Bronchial epithelial cell (primary cell): ENCODE data around the gene ADAMTS9. TPM values are rescaled to one million over a fixed set of nuclear protein-coding genes. Genes with fewer than 3 reads are reported as not detected.

Experiments used
- DNase-seq: peaks from one replicate; pipeline ENCODE4 v3.0.0-alpha.2; 2010; ENCODE audit warnings: low read depth
- FAIRE-seq: peaks from 2 replicates; lab custom pipeline; 2011; peaks lifted over from hg19 to GRCh38; lab: Jason Lieb, UNC
- H3K27me3 ChIP-seq: 2 replicates; pipeline ENCODE4 v1.5.1; 2011; ENCODE audit warnings: low read length; ENCODE audit not compliant: control insufficient read depth, insufficient read depth
- H3K36me3 ChIP-seq: 2 replicates; pipeline ENCODE4 v1.5.1; 2011; ENCODE audit warnings: low read length; ENCODE audit not compliant: control insufficient read depth, insufficient read depth
- H3K4me3 ChIP-seq: 2 replicates; pipeline ENCODE4 v1.5.1; 2011; ENCODE audit warnings: mild to moderate bottlenecking, low read depth, low read length, control low read depth
- total RNA-seq: library from RNA; depleted of rRNA; stranded (reverse); fragments of >200 nt; gene quantifications from 2 replicates; pipeline ENCODE4 v1.2.1, GENCODE V29; 2014
- TF ChIP-seq, protein P1 (sequence below): IDR thresholded peaks from 2 replicates; pipeline ENCODE4 v1.5.1; 2011; ENCODE audit warnings: mild to moderate bottlenecking, moderate library complexity, low read length, control low read depth, inconsistent platforms; ENCODE audit not compliant: insufficient read depth, severe bottlenecking

Gene ADAMTS9
- total RNA-seq, 1 donor from 2014 or later = 0.26 TPM

DNA sequence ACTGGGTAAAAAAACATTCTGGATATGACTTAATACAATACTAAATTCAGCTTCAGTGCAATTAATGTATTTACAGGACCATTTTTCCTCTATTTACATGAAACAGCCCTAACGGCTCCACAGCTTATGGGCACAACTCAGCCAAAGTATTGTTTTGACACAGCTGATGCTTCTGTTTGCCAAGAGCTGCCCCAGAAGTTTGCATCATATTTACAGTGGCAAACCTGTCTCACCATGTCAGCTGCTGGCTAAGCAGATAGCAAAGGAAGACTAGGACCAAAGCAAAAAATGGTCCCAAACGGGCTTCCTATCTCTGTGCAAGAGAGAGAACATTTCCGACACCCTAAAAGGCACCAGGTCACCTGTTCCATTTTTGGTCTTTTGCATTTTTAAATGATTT, 94.5 kb downstream of the ADAMTS9 start:
- DNase-seq (no peak), FAIRE-seq (no peak)
- no peaks in the 10 kb centered on the region for H3K27me3 ChIP-seq
- H3K4me3 ChIP-seq = no peak overlapping the region
- no peaks in the 10 kb centered on the region for H3K36me3 ChIP-seq
- TF ChIP-seq, protein P1, sequence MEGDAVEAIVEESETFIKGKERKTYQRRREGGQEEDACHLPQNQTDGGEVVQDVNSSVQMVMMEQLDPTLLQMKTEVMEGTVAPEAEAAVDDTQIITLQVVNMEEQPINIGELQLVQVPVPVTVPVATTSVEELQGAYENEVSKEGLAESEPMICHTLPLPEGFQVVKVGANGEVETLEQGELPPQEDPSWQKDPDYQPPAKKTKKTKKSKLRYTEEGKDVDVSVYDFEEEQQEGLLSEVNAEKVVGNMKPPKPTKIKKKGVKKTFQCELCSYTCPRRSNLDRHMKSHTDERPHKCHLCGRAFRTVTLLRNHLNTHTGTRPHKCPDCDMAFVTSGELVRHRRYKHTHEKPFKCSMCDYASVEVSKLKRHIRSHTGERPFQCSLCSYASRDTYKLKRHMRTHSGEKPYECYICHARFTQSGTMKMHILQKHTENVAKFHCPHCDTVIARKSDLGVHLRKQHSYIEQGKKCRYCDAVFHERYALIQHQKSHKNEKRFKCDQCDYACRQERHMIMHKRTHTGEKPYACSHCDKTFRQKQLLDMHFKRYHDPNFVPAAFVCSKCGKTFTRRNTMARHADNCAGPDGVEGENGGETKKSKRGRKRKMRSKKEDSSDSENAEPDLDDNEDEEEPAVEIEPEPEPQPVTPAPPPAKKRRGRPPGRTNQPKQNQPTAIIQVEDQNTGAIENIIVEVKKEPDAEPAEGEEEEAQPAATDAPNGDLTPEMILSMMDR = no peak

DNA sequence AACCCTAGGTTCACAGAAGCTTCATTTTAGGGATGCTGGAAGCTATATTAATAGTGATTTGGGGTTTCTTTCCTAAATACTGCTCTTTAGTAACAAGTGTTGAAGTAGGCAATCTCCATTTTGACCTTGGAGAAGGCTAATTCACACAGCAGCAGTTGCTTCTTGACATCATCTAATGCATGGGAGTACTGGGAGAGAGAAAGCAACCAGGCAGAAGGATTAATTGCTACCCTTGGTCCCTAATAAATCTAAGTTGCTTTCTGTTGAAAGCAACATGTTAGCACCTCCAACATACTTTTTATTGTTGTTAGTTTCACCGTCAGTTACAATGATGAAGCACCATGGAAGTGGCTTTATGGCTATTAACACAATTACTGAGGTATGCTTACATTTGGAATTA, 96.2 kb downstream of the ADAMTS9 start:
- TF ChIP-seq, protein P1 = no peak
- Histone ChIP-seq H3K36me3 (no peaks in the 10 kb centered on the region), H3K4me3 (no peak overlapping the region), H3K27me3 (no peaks in the 10 kb centered on the region)
- FAIRE-seq (no peak), DNase-seq (no peak)

DNA sequence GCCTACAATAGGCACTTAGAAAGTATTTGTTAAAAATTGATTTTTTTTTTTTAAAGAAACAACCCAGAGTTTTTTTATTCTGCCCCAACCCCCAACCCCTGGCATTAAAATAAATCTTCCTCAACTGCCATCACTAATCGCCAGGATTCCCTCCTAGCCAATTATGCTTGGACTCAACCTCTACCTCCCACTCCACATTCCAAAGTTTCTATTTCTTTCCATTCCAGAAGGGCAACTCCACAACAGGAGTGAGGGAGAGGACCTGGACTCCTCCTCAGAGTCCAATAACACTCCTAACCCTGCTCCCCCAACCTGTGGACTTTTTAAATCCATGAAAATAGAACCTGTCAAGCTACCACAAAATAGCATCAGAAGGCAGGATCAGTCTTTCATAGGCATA, 99.4 kb downstream of the ADAMTS9 start:
- Histone ChIP-seq H3K27me3 (no peaks in the 10 kb centered on the region), H3K36me3 (no peaks in the 10 kb centered on the region), H3K4me3 (no peak overlapping the region)
- DNase-seq = no peak
- no peak for FAIRE-seq
- TF ChIP-seq, protein P1 = no peak

DNA sequence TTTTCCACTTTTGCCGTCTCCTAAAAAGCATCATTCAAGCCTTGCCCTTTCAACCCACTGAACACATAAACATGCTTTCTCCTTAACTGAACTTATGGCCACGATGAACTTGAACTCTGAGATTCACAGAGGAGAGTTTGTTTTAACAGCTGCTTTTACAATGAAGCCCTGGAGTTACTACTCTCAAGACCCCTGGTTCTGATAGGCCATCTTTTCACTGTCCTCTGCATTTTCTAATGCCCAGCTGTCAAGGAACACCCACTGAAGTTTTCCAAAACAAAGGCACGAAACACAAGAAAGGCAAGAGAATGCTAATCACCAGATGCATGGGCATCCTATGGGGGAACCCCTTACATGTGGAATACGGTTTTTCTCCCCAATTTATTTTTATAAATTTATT, 100.8 kb downstream of the ADAMTS9 start:
- no peak for FAIRE-seq
- TF ChIP-seq, protein P1 = no peak
- Histone ChIP-seq H3K36me3 (no peaks in the 10 kb centered on the region), H3K4me3 (no peak overlapping the region), H3K27me3 (no peaks in the 10 kb centered on the region)
- DNase-seq = no peak

DNA sequence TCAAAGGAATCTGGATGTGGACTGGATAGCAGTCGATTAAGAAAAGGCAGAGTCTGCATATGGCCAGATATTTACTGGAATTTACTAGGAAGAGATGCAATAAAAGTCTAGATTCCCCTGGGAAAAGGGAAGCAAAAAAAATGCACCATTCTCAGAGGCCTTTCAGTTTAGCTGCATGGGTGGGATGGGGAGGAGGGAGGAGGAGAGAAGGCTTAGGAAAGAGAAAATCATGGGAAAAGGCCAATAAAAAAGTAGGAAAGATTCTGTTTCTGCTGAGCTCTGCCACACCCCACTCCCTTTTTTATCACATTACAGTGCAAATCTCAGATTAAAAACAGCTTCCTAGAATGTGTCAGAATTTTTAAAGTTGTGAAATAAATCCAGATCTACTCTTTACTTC, 103.6 kb downstream of the ADAMTS9 start:
- no peak for FAIRE-seq
- Histone ChIP-seq H3K4me3 (no peak overlapping the region), H3K27me3 (no peaks in the 10 kb centered on the region), H3K36me3 (no peaks in the 10 kb centered on the region)
- TF ChIP-seq, protein P1 = no peak
- DNase-seq = no peak

DNA sequence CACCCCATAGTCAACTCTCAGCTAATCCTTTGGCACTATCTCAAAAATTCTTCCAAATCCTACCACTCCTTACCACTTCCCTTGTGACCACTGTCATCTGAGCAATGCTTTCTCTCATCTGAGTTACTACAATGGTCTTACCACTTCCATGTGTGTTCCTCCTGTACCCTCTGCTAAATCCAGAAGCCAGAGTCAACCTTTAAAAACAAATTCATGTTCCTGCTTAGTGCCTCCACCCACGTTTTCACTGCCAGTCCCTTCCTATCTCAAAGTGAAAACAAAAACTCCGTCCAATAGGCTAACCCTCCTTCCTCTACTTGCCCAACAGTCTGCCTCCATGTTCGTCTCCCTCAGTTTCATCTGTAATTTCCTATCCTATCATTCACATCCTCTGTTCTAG, 109.0 kb downstream of the ADAMTS9 start:
- Histone ChIP-seq H3K4me3 (no peak overlapping the region), H3K36me3 (no peaks in the 10 kb centered on the region), H3K27me3 (no peaks in the 10 kb centered on the region)
- FAIRE-seq (no peak), DNase-seq (no peak)
- TF ChIP-seq, protein P1 = no peak
